SU-DHL-6 (cell line): ENCODE measurements around the gene PHF14.
"Not testable (repeated sequence)": the region's sequence is repeated elsewhere in the genome, so short reads cannot be mapped to it uniquely, and the experiment has no call there.

Experiments
- EZH2phosphoT487 ChIP-seq: fragments of 200-600 bp; sonication (generic), shearing (Covaris generic); conservative IDR thresholded peaks from 2 replicates; pipeline ENCODE4 v1.6.1; 2018; ENCODE audit warnings: mild to moderate bottlenecking, antibody characterized with exemption, low read length, moderate library complexity, mixed read lengths
- TF ChIP-seq, protein P1 (sequence below): fragments of 200-600 bp; sonication (generic); IDR thresholded peaks from one replicate; pipeline ENCODE4 v1.5.1; 2017; ENCODE audit warnings: antibody characterized with exemption, mild to moderate bottlenecking, low read length, moderate library complexity; ENCODE audit not compliant: insufficient read depth, poor library complexity, severe bottlenecking

DNA sequence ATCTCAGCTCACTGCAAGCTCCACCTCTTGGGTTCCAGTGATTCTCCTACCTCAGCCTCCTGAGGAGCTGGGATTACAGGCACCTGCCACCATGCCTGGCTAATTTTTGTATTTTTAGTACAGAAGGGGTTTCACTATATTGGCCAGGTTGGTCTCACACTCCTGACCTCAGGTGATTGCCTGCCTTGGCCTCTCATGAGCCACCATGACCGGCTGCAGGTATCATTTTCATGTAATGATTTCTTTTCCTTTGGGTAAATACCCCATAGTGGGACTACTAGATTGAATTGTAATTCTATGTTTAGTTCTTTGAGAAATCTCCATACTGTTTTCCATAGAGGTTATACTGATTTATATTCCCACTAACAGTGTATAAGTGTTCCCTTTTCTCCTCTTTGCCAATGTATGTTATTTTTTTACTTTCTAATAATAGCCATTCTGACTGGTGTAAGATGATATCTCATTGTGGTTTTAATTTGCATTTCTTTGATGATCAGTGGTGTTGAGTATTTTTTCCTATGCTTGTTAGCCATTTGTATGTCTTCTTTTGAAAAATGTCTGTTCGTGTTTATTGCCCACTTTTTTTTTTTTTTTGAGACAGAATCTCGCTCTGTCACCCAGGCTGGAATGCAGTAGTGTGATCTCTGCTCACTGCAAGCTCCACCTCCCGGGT lies 20.5 kb upstream of the PHF14 start:
- TF ChIP-seq, protein P1, sequence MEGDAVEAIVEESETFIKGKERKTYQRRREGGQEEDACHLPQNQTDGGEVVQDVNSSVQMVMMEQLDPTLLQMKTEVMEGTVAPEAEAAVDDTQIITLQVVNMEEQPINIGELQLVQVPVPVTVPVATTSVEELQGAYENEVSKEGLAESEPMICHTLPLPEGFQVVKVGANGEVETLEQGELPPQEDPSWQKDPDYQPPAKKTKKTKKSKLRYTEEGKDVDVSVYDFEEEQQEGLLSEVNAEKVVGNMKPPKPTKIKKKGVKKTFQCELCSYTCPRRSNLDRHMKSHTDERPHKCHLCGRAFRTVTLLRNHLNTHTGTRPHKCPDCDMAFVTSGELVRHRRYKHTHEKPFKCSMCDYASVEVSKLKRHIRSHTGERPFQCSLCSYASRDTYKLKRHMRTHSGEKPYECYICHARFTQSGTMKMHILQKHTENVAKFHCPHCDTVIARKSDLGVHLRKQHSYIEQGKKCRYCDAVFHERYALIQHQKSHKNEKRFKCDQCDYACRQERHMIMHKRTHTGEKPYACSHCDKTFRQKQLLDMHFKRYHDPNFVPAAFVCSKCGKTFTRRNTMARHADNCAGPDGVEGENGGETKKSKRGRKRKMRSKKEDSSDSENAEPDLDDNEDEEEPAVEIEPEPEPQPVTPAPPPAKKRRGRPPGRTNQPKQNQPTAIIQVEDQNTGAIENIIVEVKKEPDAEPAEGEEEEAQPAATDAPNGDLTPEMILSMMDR: not testable (repeated sequence)
- TF ChIP-seq EZH2phosphoT487: not testable (repeated sequence)
